HL-60 (cell line): ENCODE data around the gene KDM1B.

Experiments used
- POLR2AphosphoS5 ChIP-seq: IDR thresholded peaks from 2 replicates; pipeline ENCODE4 v1.6.1; 2012; ENCODE audit warnings: low read depth
- SPI1 ChIP-seq: IDR thresholded peaks from 2 replicates; pipeline ENCODE4 v1.6.1; 2012; ENCODE audit warnings: low read depth, mild to moderate bottlenecking, borderline replicate concordance
- TF ChIP-seq, protein P1 (sequence below): IDR thresholded peaks from one replicate; pipeline ENCODE4 v1.5.1; 2011; ENCODE audit warnings: low read length, control low read depth, inconsistent platforms; ENCODE audit not compliant: insufficient read depth

DNA sequence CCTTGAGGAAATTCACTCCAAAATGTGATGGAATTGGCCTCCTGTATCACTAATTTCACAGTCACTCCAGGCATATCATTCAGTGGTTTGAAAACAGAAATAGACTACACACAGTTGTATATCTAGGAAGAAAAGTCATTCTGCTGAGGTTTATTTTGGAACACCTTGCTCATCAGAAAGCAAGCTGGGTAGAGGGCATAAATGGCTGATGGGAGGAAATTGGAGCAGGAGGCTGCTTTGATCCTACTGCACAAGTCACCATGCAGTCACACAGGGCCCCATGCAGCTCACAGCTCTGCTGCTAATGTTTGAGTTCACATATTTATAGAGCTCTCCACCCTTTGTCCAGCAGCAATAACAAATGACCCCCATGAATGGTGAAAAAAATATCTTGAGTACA, 45.1 kb upstream of the KDM1B start:
- TF ChIP-seq, protein P1, sequence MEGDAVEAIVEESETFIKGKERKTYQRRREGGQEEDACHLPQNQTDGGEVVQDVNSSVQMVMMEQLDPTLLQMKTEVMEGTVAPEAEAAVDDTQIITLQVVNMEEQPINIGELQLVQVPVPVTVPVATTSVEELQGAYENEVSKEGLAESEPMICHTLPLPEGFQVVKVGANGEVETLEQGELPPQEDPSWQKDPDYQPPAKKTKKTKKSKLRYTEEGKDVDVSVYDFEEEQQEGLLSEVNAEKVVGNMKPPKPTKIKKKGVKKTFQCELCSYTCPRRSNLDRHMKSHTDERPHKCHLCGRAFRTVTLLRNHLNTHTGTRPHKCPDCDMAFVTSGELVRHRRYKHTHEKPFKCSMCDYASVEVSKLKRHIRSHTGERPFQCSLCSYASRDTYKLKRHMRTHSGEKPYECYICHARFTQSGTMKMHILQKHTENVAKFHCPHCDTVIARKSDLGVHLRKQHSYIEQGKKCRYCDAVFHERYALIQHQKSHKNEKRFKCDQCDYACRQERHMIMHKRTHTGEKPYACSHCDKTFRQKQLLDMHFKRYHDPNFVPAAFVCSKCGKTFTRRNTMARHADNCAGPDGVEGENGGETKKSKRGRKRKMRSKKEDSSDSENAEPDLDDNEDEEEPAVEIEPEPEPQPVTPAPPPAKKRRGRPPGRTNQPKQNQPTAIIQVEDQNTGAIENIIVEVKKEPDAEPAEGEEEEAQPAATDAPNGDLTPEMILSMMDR = no peak
- TF ChIP-seq POLR2AphosphoS5 = no peak
- TF ChIP-seq SPI1 = no peak
